C4-2B (cell line): ENCODE data around the gene SIRT7.

Experiments
- H3K27ac ChIP-seq: fragments of 450-650 bp; 2 replicates; pipeline ENCODE4 v1.5.1; 2017
- CTCF ChIP-seq: fragments of 450-650 bp; conservative IDR thresholded peaks from 2 replicates; pipeline ENCODE4 v1.5.1; 2017; ENCODE audit warnings: mild to moderate bottlenecking
- ZFX ChIP-seq: fragments of 450-650 bp; IDR thresholded peaks from 2 replicates; pipeline ENCODE4 v1.6.1; 2017

The SIRT7 gene, protein sequence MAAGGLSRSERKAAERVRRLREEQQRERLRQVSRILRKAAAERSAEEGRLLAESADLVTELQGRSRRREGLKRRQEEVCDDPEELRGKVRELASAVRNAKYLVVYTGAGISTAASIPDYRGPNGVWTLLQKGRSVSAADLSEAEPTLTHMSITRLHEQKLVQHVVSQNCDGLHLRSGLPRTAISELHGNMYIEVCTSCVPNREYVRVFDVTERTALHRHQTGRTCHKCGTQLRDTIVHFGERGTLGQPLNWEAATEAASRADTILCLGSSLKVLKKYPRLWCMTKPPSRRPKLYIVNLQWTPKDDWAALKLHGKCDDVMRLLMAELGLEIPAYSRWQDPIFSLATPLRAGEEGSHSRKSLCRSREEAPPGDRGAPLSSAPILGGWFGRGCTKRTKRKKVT

GRCh38 chr17:81917565-81918332 is at the start of gene SIRT7:
TSS of gene SIRT7 (minus strand) at chr17:81918176. CDS start at chr17:81918131, 45 bp downstream.
- H3K27ac ChIP-seq: peak within 1 kb of the TSS; percentile 82
- TF ChIP-seq ZFX (peak; percentile 61; the same call in 1 of the 2 replicates), CTCF (no peak; the same call in 1 of the 2 replicates)

DNA sequence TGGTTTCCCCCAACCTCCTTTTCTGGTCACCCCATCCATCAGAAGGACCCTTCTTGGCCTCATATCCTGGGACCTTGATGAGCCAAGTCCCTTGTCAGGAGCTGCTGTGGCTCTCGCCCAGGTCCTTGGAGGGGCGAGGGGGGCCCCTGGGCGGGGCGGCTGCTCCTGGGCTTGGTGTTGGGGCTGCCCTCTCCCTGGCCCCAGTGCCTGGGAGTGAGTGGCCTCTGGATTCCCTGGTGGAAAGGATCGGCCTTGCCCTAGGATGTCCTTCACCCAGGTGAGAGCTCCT is 49.2 kb upstream of the SIRT7 start:
- no peak overlapping the region for H3K27ac ChIP-seq
- TF ChIP-seq ZFX (no peak), CTCF (no peak)

DNA sequence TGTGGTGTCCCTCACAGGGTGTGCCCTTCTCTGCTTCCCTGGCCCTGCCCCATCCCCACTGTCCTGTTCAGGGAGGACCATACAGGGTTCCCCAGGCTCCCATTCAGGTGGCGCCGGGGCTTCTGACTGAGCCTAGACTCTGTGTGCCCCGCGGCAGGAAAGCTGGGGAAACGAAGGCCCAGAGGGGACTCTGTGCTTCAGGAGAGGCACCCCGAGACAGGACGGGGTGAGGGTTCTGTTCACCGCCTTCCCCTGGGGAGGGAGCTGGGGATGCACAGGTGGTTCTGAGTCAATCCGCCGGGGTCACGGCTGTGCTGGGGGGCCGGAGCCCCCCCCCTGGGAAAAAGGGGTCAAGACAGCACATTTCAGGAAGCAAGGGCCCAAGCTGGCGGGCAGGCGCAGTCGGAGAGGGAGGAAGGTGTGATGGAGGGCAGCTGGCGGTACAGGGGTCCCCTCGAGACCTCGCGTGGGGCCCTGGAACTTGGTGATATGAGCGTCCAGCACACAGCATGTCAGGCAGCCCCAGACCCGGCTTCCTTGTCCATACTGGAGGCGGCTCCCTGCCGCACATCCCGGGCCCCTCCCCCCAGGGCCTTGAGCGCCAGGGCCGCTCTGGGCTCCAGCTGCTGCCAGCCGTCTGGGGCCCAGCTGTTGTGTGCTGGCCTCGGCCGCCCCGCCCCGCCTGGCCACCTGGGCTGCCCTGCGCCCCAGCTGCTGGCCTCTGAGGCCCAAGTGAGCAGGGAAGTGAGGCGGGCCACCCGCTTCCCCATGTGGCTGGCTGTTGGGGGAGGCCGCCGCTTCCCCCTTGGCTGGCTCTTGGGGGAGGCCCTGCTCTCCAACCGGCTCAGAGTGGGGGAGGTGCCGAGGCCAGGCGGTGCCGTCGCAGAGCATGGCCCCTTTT is 48.6 kb upstream of the SIRT7 start:
- no peak for TF ChIP-seq ZFX
- no peak for TF ChIP-seq CTCF

GRCh38 chr17:81964081-81964849 is 46.3 kb upstream of the SIRT7 start:
- TF ChIP-seq CTCF: no peak
- no peak for TF ChIP-seq ZFX
- H3K27ac ChIP-seq: no peak overlapping the region

More for the DNA sequence above, 48.6 kb upstream of the SIRT7 start:
- no peak overlapping the region for H3K27ac ChIP-seq

GRCh38 chr17:81962499-81963441 is 44.8 kb upstream of the SIRT7 start:
- no peak overlapping the region for H3K27ac ChIP-seq
- TF ChIP-seq ZFX: no peak
- TF ChIP-seq CTCF: no peak
